A172 (cell line): Measurements from ENCODE around the gene PCDHB11. TPM values are rescaled to one million over a fixed set of nuclear protein-coding genes. Genes with fewer than 3 reads are reported as not detected.
"Not testable (repeated sequence)": the region's sequence is repeated elsewhere in the genome, so short reads cannot be mapped to it uniquely, and the experiment has no call there.

ENCODE experiments used
- DNase-seq: peaks from one replicate; pipeline ENCODE4 v3.0.0-alpha.2; 2015; ENCODE audit warnings: low spot score
- total RNA-seq: library from RNA; depleted of rRNA; stranded (reverse); fragments of >200 nt; shearing (Covaris generic); gene quantifications from 2 replicates; pipeline ENCODE4 v1.2.3, GENCODE V29; 2014; rRNA removed

Gene PCDHB11
- 1.7 and 2.0 TPM in 2 replicates for total RNA-seq

GRCh38 chr5:141199359-141200235, at the start of gene PCDHB11:
Gene PCDHB11 (plus strand): TSS chr5:141199627. CDS start chr5:141199775, 148 bp downstream.
- DNase-seq: no peak

DNA sequence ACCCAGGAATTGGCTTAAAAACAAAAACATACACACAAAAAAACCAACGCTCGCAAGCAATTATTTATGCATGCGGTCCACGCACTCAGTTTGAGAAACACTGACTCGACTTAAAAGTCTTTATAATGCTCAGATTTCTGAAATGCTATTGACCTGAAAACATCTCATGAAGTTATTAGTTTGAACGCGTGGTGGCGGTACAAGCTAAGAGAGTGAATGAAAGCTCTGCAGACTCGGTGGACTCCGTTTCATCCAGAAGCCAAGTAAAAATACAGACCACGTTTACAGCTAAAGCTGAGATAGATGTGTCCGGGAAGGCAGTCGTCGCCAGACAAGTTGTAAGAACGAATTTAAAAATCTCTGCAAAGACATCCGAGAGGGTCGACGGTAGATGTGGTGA, 49.6 kb upstream of the PCDHB11 start, which contains the start of gene PCDHB6:
PCDHB6 (plus strand) TSS at position 246 of the 400 bp plus-strand sequence. CDS start 201 bp downstream, outside the sequence.
- no peak for DNase-seq

GRCh38 chr5:141150224-141150992, 49.0 kb upstream of the PCDHB11 start:
- DNase-seq: peak; percentile 11

- DNase-seq: no peak
These were observed 48.5 kb upstream of the PCDHB11 start for GRCh38 chr5:141150993-141151325.

GRCh38 chr5:141151632-141152031, 47.8 kb upstream of the PCDHB11 start:
- not testable (repeated sequence) for DNase-seq

GRCh38 chr5:141152096-141152495, 47.3 kb upstream of the PCDHB11 start:
- DNase-seq: not testable (repeated sequence)

GRCh38 chr5:141155540-141156374, 43.7 kb upstream of the PCDHB11 start:
- DNase-seq: peak; percentile 51

- not testable (repeated sequence) for DNase-seq
These were observed 42.1 kb upstream of the PCDHB11 start for GRCh38 chr5:141157356-141157755.

DNA sequence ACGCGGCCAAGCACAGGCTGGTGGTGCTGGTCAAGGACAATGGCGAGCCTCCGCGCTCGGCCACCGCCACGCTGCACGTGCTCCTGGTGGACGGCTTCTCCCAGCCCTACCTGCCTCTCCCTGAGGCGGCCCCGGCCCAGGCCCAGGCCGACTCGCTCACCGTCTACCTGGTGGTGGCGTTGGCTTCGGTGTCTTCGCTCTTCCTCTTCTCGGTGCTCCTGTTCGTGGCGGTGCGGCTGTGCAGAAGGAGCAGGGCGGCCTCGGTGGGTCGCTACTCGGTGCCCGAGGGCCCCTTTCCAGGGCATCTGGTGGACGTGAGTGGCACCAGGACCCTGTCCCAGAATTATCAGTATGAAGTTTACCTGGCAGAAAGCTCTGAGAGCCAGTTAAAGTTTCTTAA, 41.5 kb upstream of the PCDHB11 start:
- not testable (repeated sequence) for DNase-seq

DNA sequence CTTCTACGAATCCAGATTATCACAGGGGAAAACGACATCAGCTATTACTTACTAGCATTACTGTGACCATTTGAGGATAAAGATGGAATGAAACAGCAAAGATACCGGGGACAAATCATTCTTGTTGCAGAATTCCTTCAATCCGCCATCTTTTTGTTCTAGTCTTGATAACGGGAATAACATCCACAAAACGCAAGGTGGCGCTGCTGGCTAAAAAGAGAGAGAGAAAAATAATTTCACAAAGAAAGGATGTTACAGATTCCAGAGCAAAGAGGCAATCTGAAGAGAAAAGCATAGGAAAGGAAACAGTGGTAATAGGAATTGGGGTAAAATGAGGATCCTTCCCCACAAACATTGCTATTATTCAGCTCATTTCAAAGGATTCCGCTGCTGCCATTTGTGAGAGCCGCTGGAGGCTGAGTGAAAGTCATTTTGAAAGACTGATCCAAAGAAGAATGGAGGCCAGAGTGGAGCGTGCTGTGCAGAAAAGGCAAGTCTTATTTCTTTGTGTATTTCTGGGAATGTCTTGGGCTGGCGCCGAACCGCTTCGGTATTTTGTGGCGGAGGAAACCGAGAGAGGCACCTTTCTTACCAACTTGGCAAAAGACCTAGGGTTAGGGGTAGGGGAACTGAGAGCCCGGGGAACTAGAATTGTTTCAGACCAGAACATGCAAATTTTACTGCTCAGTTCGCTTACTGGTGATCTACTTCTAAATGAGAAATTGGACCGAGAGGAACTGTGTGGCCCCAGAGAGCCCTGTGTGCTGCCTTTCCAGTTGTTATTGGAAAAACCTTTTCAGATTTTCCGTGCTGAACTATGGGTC, 26.8 kb upstream of the PCDHB11 start, which contains the start of gene PCDHB7:
PCDHB7 (plus strand) TSS at position 264 of the 824 bp plus-strand sequence; CDS start at position 456, 192 bp downstream.
- peak; percentile 51 for DNase-seq

GRCh38 chr5:141174291-141175104, 24.9 kb upstream of the PCDHB11 start:
- not testable (repeated sequence) for DNase-seq

- DNase-seq: no peak
These were observed 23.5 kb upstream of the PCDHB11 start for GRCh38 chr5:141175933-141176332.

DNA sequence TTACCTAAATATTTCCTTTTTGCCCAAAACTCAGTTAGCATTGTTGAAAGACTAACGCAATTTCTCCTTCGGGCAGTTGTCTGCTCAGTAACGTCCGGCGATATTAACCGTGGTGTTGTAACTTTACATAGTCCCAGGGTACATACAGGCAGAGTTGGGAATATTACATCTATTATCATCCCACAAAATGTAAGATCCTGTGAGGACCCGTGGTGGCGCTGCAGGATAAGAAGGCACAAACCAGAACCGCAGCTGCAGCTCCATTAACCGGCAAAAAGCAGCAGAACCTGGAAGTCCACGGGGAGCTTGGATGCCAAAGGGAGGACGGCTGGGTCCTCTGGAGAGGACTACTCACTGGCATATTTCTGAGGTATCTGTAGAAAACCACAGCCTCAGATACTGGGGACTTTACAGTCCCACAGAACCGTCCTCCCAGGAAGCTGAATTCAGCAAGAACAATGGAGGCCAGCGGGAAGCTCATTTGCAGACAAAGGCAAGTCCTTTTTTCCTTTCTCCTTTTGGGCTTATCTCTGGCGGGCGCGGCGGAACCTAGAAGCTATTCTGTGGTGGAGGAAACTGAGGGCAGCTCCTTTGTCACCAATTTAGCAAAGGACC, 21.7 kb upstream of the PCDHB11 start, which contains the start of gene PCDHB8:
PCDHB8 (plus strand) TSS at position 214 of the 615 bp plus-strand sequence; CDS start at position 459, 245 bp downstream.
- peak; percentile 23 for DNase-seq

- not testable (repeated sequence) for DNase-seq
These were observed 20.1 kb upstream of the PCDHB11 start for GRCh38 chr5:141179371-141179770.

GRCh38 chr5:141179876-141180275, 19.6 kb upstream of the PCDHB11 start:
- DNase-seq: not testable (repeated sequence)

DNA sequence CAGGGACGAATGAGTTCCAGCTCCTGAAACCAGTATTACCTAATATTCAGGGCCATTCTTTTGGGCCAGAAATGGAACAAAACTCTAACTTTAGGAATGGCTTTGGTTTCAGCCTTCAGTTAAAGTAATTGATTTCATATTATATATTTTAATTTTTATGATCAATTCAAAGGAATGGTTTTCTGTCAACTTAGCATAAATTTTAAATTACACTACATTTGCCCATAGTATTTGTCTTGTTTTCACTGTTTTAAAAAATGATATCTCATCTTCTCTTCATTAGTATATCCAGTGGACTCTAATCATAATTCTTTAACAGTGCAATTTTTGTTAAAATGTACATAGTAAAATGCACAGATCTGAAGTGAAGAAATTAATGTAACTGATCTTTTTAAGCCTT, 19.1 kb upstream of the PCDHB11 start:
- DNase-seq: no peak

DNA sequence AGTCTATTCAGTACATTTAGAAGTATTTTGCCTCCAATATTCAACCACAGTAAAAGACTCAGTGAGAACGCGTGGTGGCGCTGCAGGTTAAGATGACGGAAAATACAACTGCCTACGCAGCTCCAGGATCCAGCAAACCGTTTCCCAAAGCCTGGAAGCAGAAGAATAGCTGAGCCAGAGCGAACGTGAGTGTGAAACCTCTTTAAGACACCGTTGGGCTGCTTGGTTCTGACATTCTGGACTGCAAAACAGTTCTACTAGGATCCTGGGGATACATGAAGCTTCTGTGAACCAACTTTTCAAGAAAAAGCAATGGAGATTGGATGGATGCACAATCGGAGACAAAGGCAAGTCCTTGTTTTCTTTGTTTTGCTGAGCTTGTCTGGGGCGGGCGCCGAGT, 17.2 kb upstream of the PCDHB11 start, which contains the start of gene PCDHB16:
PCDHB16 (plus strand) TSS at position 140 of the 400 bp plus-strand sequence; CDS start at position 313, 173 bp downstream.
- DNase-seq: peak; percentile 64

DNA sequence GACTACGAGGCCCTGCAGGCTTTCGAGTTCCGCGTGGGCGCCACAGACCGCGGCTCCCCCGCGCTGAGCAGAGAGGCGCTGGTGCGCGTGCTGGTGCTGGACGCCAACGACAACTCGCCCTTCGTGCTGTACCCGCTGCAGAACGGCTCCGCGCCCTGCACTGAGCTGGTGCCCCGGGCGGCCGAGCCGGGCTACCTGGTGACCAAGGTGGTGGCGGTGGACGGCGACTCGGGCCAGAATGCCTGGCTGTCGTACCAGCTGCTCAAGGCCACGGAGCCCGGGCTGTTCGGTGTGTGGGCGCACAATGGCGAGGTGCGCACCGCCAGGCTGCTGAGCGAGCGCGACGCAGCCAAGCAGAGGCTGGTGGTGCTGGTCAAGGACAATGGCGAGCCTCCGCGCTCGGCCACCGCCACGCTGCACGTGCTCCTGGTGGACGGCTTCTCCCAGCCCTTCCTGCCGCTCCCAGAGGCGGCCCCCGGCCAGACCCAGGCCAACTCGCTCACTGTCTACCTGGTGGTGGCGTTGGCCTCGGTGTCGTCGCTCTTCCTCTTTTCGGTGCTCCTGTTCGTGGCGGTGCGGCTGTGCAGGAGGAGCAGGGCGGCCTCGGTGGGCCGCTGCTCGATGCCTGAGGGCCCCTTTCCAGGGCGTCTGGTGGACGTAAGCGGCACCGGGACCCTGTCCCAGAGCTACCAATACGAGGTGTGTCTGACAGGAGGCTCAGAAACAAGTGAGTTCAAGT, 15.1 kb upstream of the PCDHB11 start:
- DNase-seq: not testable (repeated sequence)
